H9 (cell line): Measurements from ENCODE around the gene STK32B. TPM values are rescaled to one million over a fixed set of nuclear protein-coding genes. Genes with fewer than 3 reads are reported as not detected.
A peak's percentile ranks its signal among the peaks of the same experiment; 100 is the strongest.

Experiments used
- DNase-seq: peaks from one replicate; pipeline ENCODE4 v3.0.0-alpha.2; 2017
- H2AFZ ChIP-seq: one replicate; pipeline ENCODE4 v1.6.1; 2013; ENCODE audit warnings: mild to moderate bottlenecking, low read length, control low read depth, moderate library complexity
- H2AK5ac ChIP-seq: 2 replicates; pipeline ENCODE4 v1.6.1; 2013; ENCODE audit warnings: low read length, control low read depth, mixed read lengths; ENCODE audit not compliant: insufficient read length
- H2BK120ac ChIP-seq: one replicate; pipeline ENCODE4 v1.6.1; 2013; ENCODE audit warnings: low read depth, mild to moderate bottlenecking, low read length, control low read depth, inconsistent platforms; ENCODE audit not compliant: poor library complexity, severe bottlenecking
- H2BK12ac ChIP-seq: 2 replicates; pipeline ENCODE4 v1.6.1; 2013; ENCODE audit warnings: low read length, control low read depth, mixed read lengths, low read depth; ENCODE audit not compliant: insufficient read length
- H2BK15ac ChIP-seq: 2 replicates; pipeline ENCODE4 v1.6.1; 2013; ENCODE audit warnings: low read depth, low read length, control low read depth
- H2BK20ac ChIP-seq: one replicate; pipeline ENCODE4 v1.6.1; 2013; ENCODE audit warnings: low read depth, mild to moderate bottlenecking, low read length, control low read depth, inconsistent platforms; ENCODE audit not compliant: poor library complexity, severe bottlenecking
- H2BK5ac ChIP-seq: 2 replicates; pipeline ENCODE4 v1.6.1; 2013; ENCODE audit warnings: low read length, control low read depth, mixed read lengths; ENCODE audit not compliant: insufficient read length
- H3K14ac ChIP-seq: 2 replicates; pipeline ENCODE4 v1.6.1; 2013; ENCODE audit warnings: low read length, control low read depth; ENCODE audit not compliant: insufficient read depth
- H3K18ac ChIP-seq: 2 replicates; pipeline ENCODE4 v1.6.1; 2013; ENCODE audit warnings: low read depth, mild to moderate bottlenecking, mixed read lengths, low read length, control low read depth; ENCODE audit not compliant: insufficient read length
- H3K23ac ChIP-seq: 2 replicates; pipeline ENCODE4 v1.6.1; 2013; ENCODE audit warnings: low read length, control low read depth, mixed read lengths, low read depth; ENCODE audit not compliant: insufficient read length
- H3K23me2 ChIP-seq: 2 replicates; pipeline ENCODE4 v1.6.1; 2013; ENCODE audit warnings: low read depth, mild to moderate bottlenecking, mixed read lengths, low read length, control low read depth; ENCODE audit not compliant: insufficient read length, poor library complexity, severe bottlenecking
- H3K27ac ChIP-seq: 2 replicates; pipeline ENCODE4 v1.5.1; 2013; ENCODE audit warnings: low read length, control low read depth, mixed read lengths, low read depth; ENCODE audit not compliant: insufficient read length
- H3K27me3 ChIP-seq: 2 replicates; pipeline ENCODE4 v1.6.1; 2013; ENCODE audit warnings: low read length, control low read depth, inconsistent platforms; ENCODE audit not compliant: insufficient read depth
- H3K4ac ChIP-seq: 2 replicates; pipeline ENCODE4 v1.6.1; 2013; ENCODE audit warnings: low read depth, mild to moderate bottlenecking, control low read depth, inconsistent platforms, low read length, moderate library complexity
- H3K4me1 ChIP-seq: 2 replicates; pipeline ENCODE4 v1.6.1; 2013; ENCODE audit warnings: low read length, control low read depth, inconsistent platforms; ENCODE audit not compliant: insufficient read depth
- H3K4me2 ChIP-seq: 2 replicates; pipeline ENCODE4 v1.6.1; 2013; ENCODE audit warnings: low read length, control low read depth, mixed read lengths; ENCODE audit not compliant: insufficient read length, insufficient read depth
- H3K56ac ChIP-seq: 2 replicates; pipeline ENCODE4 v1.6.1; 2013; ENCODE audit warnings: low read depth, mild to moderate bottlenecking, mixed read lengths, low read length, control low read depth; ENCODE audit not compliant: insufficient read length
- H3K79me1 ChIP-seq: 2 replicates; pipeline ENCODE4 v1.6.1; 2013; ENCODE audit warnings: low read depth, mild to moderate bottlenecking, moderate library complexity, low read length, control low read depth, inconsistent platforms; ENCODE audit not compliant: insufficient read depth, poor library complexity, severe bottlenecking
- H3K79me2 ChIP-seq: 2 replicates; pipeline ENCODE4 v1.6.1; 2013; ENCODE audit warnings: low read length, control low read depth, inconsistent platforms; ENCODE audit not compliant: insufficient read depth
- H3K9ac ChIP-seq: 2 replicates; pipeline ENCODE4 v1.6.1; 2013; ENCODE audit warnings: low read length, control low read depth, mixed read lengths; ENCODE audit not compliant: insufficient read length; ENCODE audit errors: extremely low read depth
- H3K9me3 ChIP-seq: one replicate; pipeline ENCODE4 v1.6.1; 2013; ENCODE audit warnings: low read depth, low read length, inconsistent platforms; ENCODE audit not compliant: control insufficient read depth
- H3T11ph ChIP-seq: one replicate; pipeline ENCODE4 v1.6.1; 2013; ENCODE audit warnings: mild to moderate bottlenecking, low read length, control low read depth, inconsistent platforms
- H4K20me1 ChIP-seq: one replicate; pipeline ENCODE4 v1.6.1; 2013; ENCODE audit not compliant: control insufficient read depth, insufficient read length, insufficient read depth
- H4K5ac ChIP-seq: 2 replicates; pipeline ENCODE4 v1.6.1; 2013; ENCODE audit warnings: low read depth, mild to moderate bottlenecking, mixed read lengths, low read length, control low read depth; ENCODE audit not compliant: insufficient read length
- H4K8ac ChIP-seq: replicated peaks from 2 replicates; pipeline ENCODE4 v1.6.1; 2013; ENCODE audit warnings: low read length, control low read depth, mixed read lengths, low read depth; ENCODE audit not compliant: insufficient read length
- H4K91ac ChIP-seq: 2 replicates; pipeline ENCODE4 v1.6.1; 2013; ENCODE audit warnings: low read depth, mild to moderate bottlenecking, moderate library complexity, mixed read lengths, low read length, control low read depth; ENCODE audit not compliant: insufficient read length
- H3K27ac Mint-ChIP-seq, 3 experiments: 2 replicates in 2 of 3; 3 replicates in 1 of 3; pipeline ENCODE4 v1.8.0; 2020 to 2021; ENCODE audit warnings: mixed read lengths in 3 of 3, mild to moderate bottlenecking in 1 of 3, moderate library complexity in 1 of 3
- H3K27me3 Mint-ChIP-seq: 2 replicates; pipeline ENCODE4 v1.8.0; 2021; ENCODE audit warnings: low read depth, mild to moderate bottlenecking, moderate library complexity, mixed read lengths
- H3K36me3 Mint-ChIP-seq, 3 experiments: 2 replicates in 2 of 3; 3 replicates in 1 of 3; pipeline ENCODE4 v1.8.0; 2020 to 2021; ENCODE audit warnings: low read depth in 3 of 3, mixed read lengths in 3 of 3; ENCODE audit not compliant: insufficient read depth in 1 of 3
- H3K4me1 Mint-ChIP-seq, 2 experiments: 2 replicates each; pipeline ENCODE4 v1.8.0; 2020; ENCODE audit warnings: mixed read lengths in 2 of 2
- H3K4me3 Mint-ChIP-seq, 2 experiments: 2 replicates in 1 of 2; 3 replicates in 1 of 2; pipeline ENCODE4 v1.8.0; 2020 to 2021; ENCODE audit warnings: mild to moderate bottlenecking in 2 of 2, mixed read lengths in 2 of 2, moderate library complexity in 1 of 2
- H3K9me3 Mint-ChIP-seq, 2 experiments: 2 replicates in 1 of 2; 3 replicates in 1 of 2; pipeline ENCODE4 v1.8.0; 2020; ENCODE audit warnings: mild to moderate bottlenecking in 2 of 2, mixed read lengths in 2 of 2, moderate library complexity in 1 of 2
- CTCF ChIP-seq: fragments of 200-600 bp; sonication (generic); conservative IDR thresholded peaks from 3 replicates; pipeline ENCODE4 v1.8.0; 2021; ENCODE audit warnings: antibody characterized with exemption, mild to moderate bottlenecking
- WGBS: extraction: QIAGEN DNeasy Blood & Tissue Kit; methylation state at CpG from one replicate; pipeline ENCODE4 v1.1.7; 2013; ENCODE audit warnings: missing lambda C conversion rate, low lambda C conversion rate, mixed read lengths; ENCODE audit not compliant: insufficient read length; ENCODE audit errors: extremely low coverage; 5-methylcytosine and 5-hydroxymethylcytosine counted together
- total RNA-seq: library from RNA; stranded (reverse); gene quantifications from 2 replicates; pipeline ENCODE4 v1.2.1, GENCODE V29; 2021

The STK32B gene
- total RNA-seq, 1 experiment from 2014 or later: 1.0 TPM

- Histone ChIP-seq H3K9ac (no peak overlapping the region), H2AK5ac (no peak overlapping the region), H2BK120ac (no peak overlapping the region), H4K91ac (no peak overlapping the region), H3K4me1 (no peaks in the 10 kb centered on the region), H4K5ac (no peak overlapping the region), H2BK20ac (no peak overlapping the region), H3K27me3 (no peaks in the 10 kb centered on the region), H3K4ac (no peak overlapping the region), H2BK12ac (no peak overlapping the region), H3K18ac (no peak overlapping the region), H2BK15ac (no peak overlapping the region), H3K27ac (no peak overlapping the region), H3K14ac (no peak overlapping the region), H4K8ac (no peak overlapping the region), H2BK5ac (no peak overlapping the region), H3K4me2 (no peak overlapping the region), H2AFZ (no peak overlapping the region), H3K56ac (no peak overlapping the region), H3K79me1 (no peaks in the 10 kb centered on the region), H3K23ac (no peak overlapping the region), H3K9me3 (peaks cover 12% of the 10 kb centered on the region), H3T11ph (no peak overlapping the region), H3K79me2 (no peaks in the 10 kb centered on the region), H4K20me1 (no peaks in the 10 kb centered on the region), H3K23me2 (no peaks in the 10 kb centered on the region)
- no peaks in the 10 kb centered on the region; the same call in 1 of the 2 replicates for H3K27me3 Mint-ChIP-seq
- no peak overlapping the region for H3K4me3 Mint-ChIP-seq
- no CpG with 5 or more reads among the region's 2 CpGs for WGBS
- peak overlapping the region in 1 of 3 experiments; percentile 8; a peak in 1 of 7 replicates for H3K27ac Mint-ChIP-seq
- no peak for DNase-seq
- H3K4me1 Mint-ChIP-seq: peaks cover 3 to 5% of the 10 kb centered on the region in 2 experiments; a peak in 2 of 4 replicates
- TF ChIP-seq CTCF: no peak
- peaks cover 2 to 10% (median 4%) of the 10 kb centered on the region in 3 experiments; a peak in 4 of 7 replicates for H3K36me3 Mint-ChIP-seq
- H3K9me3 Mint-ChIP-seq: peaks cover 10 to 24% of the 10 kb centered on the region in 2 experiments
Observed at GRCh38 chr4:5082376-5082775, 31.1 kb downstream of the STK32B start.
